Ureter (tissue), 1 donor: ENCODE data around the gene CCL14. TPM values are rescaled to one million over a fixed set of nuclear protein-coding genes. Genes with fewer than 3 reads are reported as not detected.
"Not testable (repeated sequence)": the region's sequence is repeated elsewhere in the genome, so short reads cannot be mapped to it uniquely, and the experiment has no call there.

Source experiments
- DNase-seq: peaks from one replicate; pipeline ENCODE4 v3.0.0-alpha.2; 2020; ENCODE audit warnings: low spot score
- total RNA-seq: library from RNA; stranded (reverse); gene quantifications from one replicate; pipeline ENCODE4 v1.2.4, GENCODE V29; 2023
- donor health status: DM: yes; HTN: yes; CAD: no.

Gene CCL14
- total RNA-seq, 1 donor from 2014 or later = 46.9 TPM

DNA sequence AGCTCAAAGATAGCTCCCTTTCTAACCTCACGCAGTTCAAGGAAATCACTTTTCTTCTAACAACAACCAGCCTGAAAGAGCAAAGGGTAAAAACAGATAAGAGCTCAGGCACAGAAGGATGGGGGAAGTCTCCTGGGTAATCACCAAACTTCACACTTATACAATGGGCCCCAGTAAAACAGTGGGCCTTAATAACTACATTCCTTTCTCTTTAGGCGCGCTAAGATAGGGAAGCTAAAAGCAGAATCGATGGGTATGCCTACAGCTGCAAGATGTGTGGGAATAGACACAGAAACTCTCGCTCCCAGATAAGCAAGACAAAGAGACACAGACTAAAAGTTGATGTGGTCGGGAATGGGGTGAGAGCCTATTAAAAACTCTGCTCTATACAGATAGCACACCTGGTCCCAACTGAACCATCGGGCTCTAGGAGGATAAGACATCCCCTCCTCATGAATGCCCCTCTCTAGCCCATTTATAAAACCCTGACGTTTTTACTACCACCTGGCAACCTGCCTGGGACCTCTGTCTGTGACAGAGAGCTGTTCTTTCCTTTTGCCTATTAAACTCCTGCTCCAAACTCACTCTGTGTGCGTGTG lies 43.8 kb downstream of the CCL14 start:
- DNase-seq = no peak

GRCh38 chr17:35938492-35938891 lies 48.0 kb downstream of the CCL14 start:
- DNase-seq = not testable (repeated sequence)

GRCh38 chr17:35936063-35936462 lies 50.5 kb downstream of the CCL14 start:
- no peak for DNase-seq

DNA sequence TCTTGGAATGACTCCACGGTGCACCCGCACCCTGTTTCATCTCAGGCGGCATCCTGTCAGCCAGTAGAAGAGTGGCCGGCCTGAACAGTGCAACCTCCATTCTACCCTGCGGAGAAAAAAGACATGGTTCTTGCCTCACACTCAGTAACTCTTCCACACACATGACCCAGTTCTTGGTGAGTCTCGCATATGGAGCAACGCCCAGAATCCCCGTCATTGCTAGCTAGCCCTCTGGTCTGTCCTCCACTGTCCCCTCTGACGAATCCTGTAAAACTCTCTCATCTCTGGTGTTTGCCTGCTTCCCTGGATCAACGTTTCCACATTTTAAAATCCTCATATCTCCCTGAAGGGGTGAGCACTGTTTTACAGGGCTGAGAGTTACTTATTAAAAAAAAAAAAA lies 51.8 kb downstream of the CCL14 start:
- no peak for DNase-seq

Other genes starting within 250 kb of the CCL14 start
- gene GAS2L2, start 233.5 kb downstream of the CCL14 start, total RNA-seq = not detected
- not detected for gene C17orf50, start 225.8 kb downstream of the CCL14 start, total RNA-seq
- 23.5 TPM for gene MMP28, start 191.1 kb downstream of the CCL14 start, total RNA-seq
- gene TAF15, start 177.2 kb downstream of the CCL14 start, total RNA-seq = 269 TPM
- gene HEATR9, start 117.8 kb downstream of the CCL14 start, total RNA-seq = 0.21 TPM
- gene CCL5, start 106.4 kb downstream of the CCL14 start, total RNA-seq = 12.1 TPM
- 1.1 TPM for gene RDM1, start 56.0 kb downstream of the CCL14 start, total RNA-seq
- gene LYZL6, start 43.0 kb downstream of the CCL14 start, total RNA-seq = not detected
- 1.6 TPM for gene CCL16, start 5.2 kb downstream of the CCL14 start, total RNA-seq
- 37.7 TPM for gene CCL15, start 14.8 kb upstream of the CCL14 start, total RNA-seq
- gene CCL23, start 31.2 kb upstream of the CCL14 start, total RNA-seq = 6.3 TPM
- 11.1 TPM for gene CCL18, start 77.5 kb upstream of the CCL14 start, total RNA-seq
- gene CCL3, start 103.4 kb upstream of the CCL14 start, total RNA-seq = 0.78 TPM
- 6.1 TPM for gene CCL4, start 117.1 kb upstream of the CCL14 start, total RNA-seq
- gene TBC1D3B, start 189.9 kb upstream of the CCL14 start, total RNA-seq = 13.6 TPM
- not detected for gene CCL3L1, start 210.0 kb upstream of the CCL14 start, total RNA-seq
- 0.81 TPM for gene CCL4L2, start 224.3 kb upstream of the CCL14 start, total RNA-seq